Choroid plexus epithelial cell (primary cell): ENCODE data around the gene PLPP7.

Experiments used
- DNase-seq: peaks from one replicate; pipeline ENCODE4 v3.0.0-alpha.2; 2010; ENCODE audit warnings: low read depth
- H3K4me3 ChIP-seq: 2 replicates; pipeline ENCODE4 v1.5.1; 2011; ENCODE audit warnings: low read depth, mild to moderate bottlenecking, control low read depth, low read length, moderate library complexity
- CTCF ChIP-seq: conservative IDR thresholded peaks from 2 replicates; pipeline ENCODE4 v1.5.1; 2011; ENCODE audit warnings: low read depth, mild to moderate bottlenecking, control low read depth, inconsistent platforms, low read length, moderate library complexity

The PLPP7 gene

GRCh38 chr9:131284856-131285255, 4.7 kb upstream of the PLPP7 start:
- H3K4me3 ChIP-seq, result no peak overlapping the region
- TF ChIP-seq CTCF, result no peak
- no peak for DNase-seq

GRCh38 chr9:131287359-131287758, 2.2 kb upstream of the PLPP7 start:
- no peak overlapping the region for H3K4me3 ChIP-seq
- DNase-seq, result no peak
- no peak for TF ChIP-seq CTCF

GRCh38 chr9:131288217-131288616, 1.3 kb upstream of the PLPP7 start:
- no peak for TF ChIP-seq CTCF
- no peak for DNase-seq
- no peak overlapping the region for H3K4me3 ChIP-seq

- no peak overlapping the region for H3K4me3 ChIP-seq
- TF ChIP-seq CTCF, result no peak
- DNase-seq, result no peak
Measured at GRCh38 chr9:131290036-131290766, 678 bp downstream of the PLPP7 start.

DNA sequence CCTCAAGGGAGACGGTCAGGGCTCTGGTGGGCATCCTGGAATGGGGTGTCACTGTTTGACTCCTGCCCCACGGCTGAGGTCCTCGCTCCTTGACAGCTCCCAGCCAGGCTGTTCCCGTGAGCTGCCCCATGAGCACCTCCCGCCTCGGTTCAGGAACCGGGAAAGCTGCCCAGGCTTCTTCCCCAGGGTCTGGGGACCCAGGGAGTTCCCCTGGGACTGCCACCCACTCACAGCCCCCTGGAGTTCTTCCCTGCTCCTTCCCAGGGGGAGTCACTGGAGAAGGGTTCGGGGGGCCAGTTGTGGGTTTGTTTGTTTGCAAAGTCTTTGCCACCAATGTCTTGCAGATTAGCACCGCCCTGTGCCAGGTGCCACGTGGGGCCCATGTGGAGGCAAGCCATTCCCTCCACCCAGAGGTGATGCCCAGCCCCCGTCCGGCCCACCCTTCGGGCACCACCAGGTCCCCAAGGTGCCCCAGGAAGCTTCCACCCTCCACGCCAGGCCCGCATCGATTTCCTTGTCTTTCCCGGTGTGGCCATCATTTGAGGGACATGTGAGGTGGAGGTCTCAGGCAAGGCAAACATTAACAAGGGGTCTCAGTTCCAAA, 1.3 kb downstream of the PLPP7 start:
- H3K4me3 ChIP-seq, result no peak overlapping the region
- no peak for DNase-seq
- no peak for TF ChIP-seq CTCF

DNA sequence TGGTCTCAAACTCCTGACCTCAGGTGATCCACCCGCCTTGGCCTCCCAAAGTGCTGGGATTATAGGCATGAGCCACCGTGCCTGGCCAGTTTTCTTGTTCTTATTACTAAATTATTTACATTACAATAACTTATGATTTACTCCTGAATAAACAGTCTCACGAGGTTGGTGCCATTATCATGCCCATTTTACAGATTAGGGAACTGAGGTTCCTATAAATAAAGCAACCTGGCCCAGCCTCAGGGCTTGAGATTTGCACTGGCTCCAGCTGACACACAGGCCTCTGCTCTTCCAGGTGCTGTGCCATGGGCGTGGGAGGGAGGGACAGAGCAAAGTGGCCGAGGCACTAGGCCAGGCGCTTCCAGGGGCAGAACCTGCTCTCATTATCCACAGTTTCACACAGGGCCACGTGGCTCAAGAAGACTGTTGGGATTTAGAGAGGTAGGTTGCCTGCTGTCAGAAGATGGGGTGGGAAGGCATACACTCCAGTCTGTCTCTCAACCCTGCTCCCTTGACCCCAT, 2.3 kb downstream of the PLPP7 start:
- DNase-seq, result no peak
- no peak for TF ChIP-seq CTCF
- H3K4me3 ChIP-seq, result no peak overlapping the region

DNA sequence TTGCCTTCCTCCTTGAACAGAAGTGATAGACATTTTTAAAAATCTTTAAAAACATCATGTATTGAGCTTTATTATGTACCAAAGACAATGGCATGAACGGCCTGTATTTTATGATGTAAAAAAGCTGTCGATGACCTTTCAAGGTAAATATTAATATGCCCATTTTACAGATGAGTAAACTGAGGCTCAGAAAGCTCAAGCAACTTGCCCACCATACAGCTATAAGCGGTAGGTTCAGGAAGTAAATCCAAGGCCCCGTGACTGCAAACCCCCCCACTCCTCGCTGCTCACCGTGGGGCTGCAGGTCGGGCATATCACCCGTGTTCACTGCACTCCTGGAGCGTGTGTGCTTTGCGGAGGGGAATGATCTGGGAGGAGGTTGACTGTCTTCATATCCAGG, 3.4 kb downstream of the PLPP7 start:
- no peak for TF ChIP-seq CTCF
- DNase-seq, result no peak

More for the DNA sequence above, 3.4 kb downstream of the PLPP7 start:
- no peak overlapping the region for H3K4me3 ChIP-seq
